AG04449 (cell line): ENCODE data around the gene SNX33.
A peak's percentile ranks its signal among the peaks of the same experiment; 100 is the strongest.

ENCODE experiments used
- CTCF ChIA-PET: fragments of 350-600 bp; formaldehyde crosslinking; extraction: SDS; loops from one replicate; lab custom pipeline; 2021; ENCODE audit warnings: antibody characterized with exemption; lab: Yijun Ruan, JAX
- POLR2A ChIA-PET: fragments of 400-600, 350-600 bp; formaldehyde crosslinking; extraction: SDS; loops from one replicate; lab custom pipeline; 2020; ENCODE audit warnings: antibody characterized with exemption, inconsistent platforms; lab: Yijun Ruan, JAX
- DNase-seq: peaks from one replicate; pipeline ENCODE4 v3.0.0-alpha.2; 2010; ENCODE audit warnings: low read depth, low spot score
- H3K4me3 ChIP-seq: 2 replicates; pipeline ENCODE4 v1.5.1; 2011; ENCODE audit warnings: low read depth, mild to moderate bottlenecking, control low read depth, low read length
- CTCF ChIP-seq: IDR thresholded peaks from one replicate; pipeline ENCODE4 v1.5.1; 2011; ENCODE audit warnings: mild to moderate bottlenecking, moderate library complexity, low read length, control low read depth, inconsistent platforms; ENCODE audit not compliant: insufficient read depth; ENCODE audit errors: missing control alignments

The SNX33 gene

GRCh38 chr15:75656813-75657212 lies 9.1 kb downstream of the SNX33 start:
- TF ChIP-seq CTCF: no peak
- no peak for DNase-seq
- no peak overlapping the region for H3K4me3 ChIP-seq
- POLR2A ChIA-PET: no interaction called here
- CTCF ChIA-PET: interaction anchor here (0.8 to 1.6 kb wide), 2 partner anchors 9 to 29 kb away, joined by 3 read pairs; partner anchors contain the start of gene SNX33

GRCh38 chr15:75659141-75659771 lies 11.5 kb downstream of the SNX33 start:
- ChIA-PET POLR2A (no interaction called here), CTCF (interaction anchor here (0.9 kb wide), 1 partner anchor 28 kb away, joined by 3 read pairs; no protein-coding TSS in a partner anchor)

GRCh38 chr15:75659928-75660645 lies 12.4 kb downstream of the SNX33 start:
- ChIA-PET POLR2A (interaction anchor here (2.2 to 2.4 kb wide), 2 partner anchors 11 to 12 kb away, joined by 17 to 64 read pairs; partner anchors contain the start of gene SNX33), CTCF (interaction anchor here (1.3 to 2.8 kb wide), 5 partner anchors 12 to 26 kb away, joined by 3 to 14 read pairs (median 10); partner anchors contain the start of gene SNX33)
- TF ChIP-seq CTCF: no peak
- DNase-seq: no peak
- no peak overlapping the region for H3K4me3 ChIP-seq

More at GRCh38 chr15:75659141-75659771, 11.5 kb downstream of the SNX33 start:
- no peak for TF ChIP-seq CTCF
- DNase-seq: no peak
- H3K4me3 ChIP-seq: no peak overlapping the region

- ChIA-PET CTCF (interaction anchor here (0.7 to 2.8 kb wide), 12 partner anchors 10 to 141 kb away, joined by 3 to 14 read pairs (median 3); partner anchors contain the start of gene SNX33), POLR2A (interaction anchor here (0.7 to 2.4 kb wide), 6 partner anchors 11 to 84 kb away, joined by 4 to 64 read pairs (median 8); partner anchors contain the start of genes IMP3 and SNX33)
- no peak for TF ChIP-seq CTCF
- peak; percentile 83 for DNase-seq
- H3K4me3 ChIP-seq: peak overlapping the region; percentile 23
Measured at GRCh38 chr15:75661100-75661755, 13.5 kb downstream of the SNX33 start.

- TF ChIP-seq CTCF: no peak
- DNase-seq: no peak
- POLR2A ChIA-PET: interaction anchor here (0.7 to 2.4 kb wide), 6 partner anchors 10 to 84 kb away, joined by 4 to 64 read pairs (median 8); partner anchors contain the start of genes IMP3 and SNX33
- CTCF ChIA-PET: interaction anchor here (0.7 to 2.8 kb wide), 11 partner anchors 11 to 140 kb away, joined by 3 to 14 read pairs (median 3); partner anchors contain the start of gene SNX33
- peak overlapping the region; percentile 23 for H3K4me3 ChIP-seq
Measured at GRCh38 chr15:75661756-75662140, 14.0 kb downstream of the SNX33 start.
